Pons (tissue), 1 donor: Measurements from ENCODE around the gene PRDX5.
"Not testable (repeated sequence)": the region's sequence is repeated elsewhere in the genome, so short reads cannot be mapped to it uniquely, and the experiment has no call there.

Source experiments
- DNase-seq: peaks from one replicate; pipeline ENCODE4 v3.0.0-alpha.2; 2016; ENCODE audit warnings: low spot score

PRDX5 gene

GRCh38 chr11:64305691-64306562 lies 12.0 kb upstream of the PRDX5 start:
- DNase-seq: no peak

- DNase-seq: no peak
Observed at GRCh38 chr11:64306563-64306875, 11.4 kb upstream of the PRDX5 start.

GRCh38 chr11:64306876-64307622 lies 10.9 kb upstream of the PRDX5 start:
- no peak for DNase-seq

GRCh38 chr11:64307795-64308194 lies 10.1 kb upstream of the PRDX5 start:
- not testable (repeated sequence) for DNase-seq

- no peak for DNase-seq
Observed at GRCh38 chr11:64312947-64313346, 5.0 kb upstream of the PRDX5 start.

- DNase-seq: no peak
Observed at GRCh38 chr11:64313491-64314145, 4.3 kb upstream of the PRDX5 start.

GRCh38 chr11:64314146-64314804 lies 3.6 kb upstream of the PRDX5 start:
- DNase-seq: no peak

GRCh38 chr11:64314805-64315561 lies 2.9 kb upstream of the PRDX5 start:
- no peak for DNase-seq

GRCh38 chr11:64315667-64316526 lies 2.0 kb upstream of the PRDX5 start:
- DNase-seq: not testable (repeated sequence)

- no peak for DNase-seq
Observed at GRCh38 chr11:64316672-64317324, 1.1 kb upstream of the PRDX5 start.

GRCh38 chr11:64317325-64317960 lies 478 bp upstream of the PRDX5 start, which contains the start of gene TRMT112:
Gene TRMT112 (minus strand): TSS chr11:64317559. CDS start chr11:64317526, 33 bp downstream.
- peak; percentile 99 for DNase-seq

- no peak for DNase-seq
Observed at GRCh38 chr11:64318766-64319761, 1.1 kb downstream of the PRDX5 start.

GRCh38 chr11:64320556-64320955 lies 2.6 kb downstream of the PRDX5 start:
- DNase-seq: no peak

GRCh38 chr11:64321026-64321425 lies 3.1 kb downstream of the PRDX5 start:
- no peak for DNase-seq

GRCh38 chr11:64321533-64321932 lies 3.6 kb downstream of the PRDX5 start:
- DNase-seq: no peak

- DNase-seq: no peak
Observed at GRCh38 chr11:64322925-64323260, 5.0 kb downstream of the PRDX5 start.

GRCh38 chr11:64323373-64323772 lies 5.5 kb downstream of the PRDX5 start:
- DNase-seq: no peak

- DNase-seq: not testable (repeated sequence)
Observed at GRCh38 chr11:64323984-64324383, 6.1 kb downstream of the PRDX5 start.
